Activated CD8-positive, alpha-beta T cell treated with anti-CD3 and anti-CD28 coated beads for 36 hours (primary cell): ENCODE measurements around the gene P2RX4. TPM values are rescaled to one million over a fixed set of nuclear protein-coding genes. Genes with fewer than 3 reads are reported as not detected.
"Not testable (repeated sequence)": the region's sequence is repeated elsewhere in the genome, so short reads cannot be mapped to it uniquely, and the experiment has no call there.

Experiments used
- ATAC-seq: fragments of 200-7000 bp; cut with Tn5 transposase; one replicate; pipeline ENCODE4 v1.10.0; 2021; ENCODE audit warnings: mild to moderate bottlenecking, moderate library complexity
- CTCF ChIA-PET: fragments of 350-600 bp; sonication (Branson Sonifier 250); formaldehyde crosslinking; loops from one replicate; lab custom pipeline; 2021; ENCODE audit warnings: antibody characterized with exemption; lab: Charles Lee
- POLR2A ChIA-PET: fragments of 350-600 bp; sonication (Branson Sonifier 250); formaldehyde crosslinking; loops from one replicate; lab custom pipeline; 2021; ENCODE audit warnings: antibody characterized with exemption; lab: Charles Lee
- DNase-seq: peaks from one replicate; pipeline ENCODE4 v3.0.0-alpha.2; 2020
- H3K27ac Mint-ChIP-seq: one replicate; pipeline ENCODE4 v1.8.0; 2021; ENCODE audit warnings: mild to moderate bottlenecking, mixed read lengths
- H3K27me3 Mint-ChIP-seq: one replicate; pipeline ENCODE4 v1.8.0; 2021; ENCODE audit warnings: mixed read lengths
- H3K36me3 Mint-ChIP-seq: one replicate; pipeline ENCODE4 v1.8.0; 2021; ENCODE audit warnings: low read depth, mixed read lengths
- H3K4me1 Mint-ChIP-seq: one replicate; pipeline ENCODE4 v1.8.0; 2021; ENCODE audit warnings: low read depth, mixed read lengths
- H3K4me3 Mint-ChIP-seq: one replicate; pipeline ENCODE4 v1.8.0; 2021; ENCODE audit warnings: mild to moderate bottlenecking, moderate library complexity, mixed read lengths
- H3K9me3 Mint-ChIP-seq: one replicate; pipeline ENCODE4 v1.8.0; 2021; ENCODE audit warnings: mixed read lengths
- intact Hi-C: fragments of 100-400 bp; cut with micrococcal nuclease; formaldehyde crosslinking; loops from one replicate; pipeline ENCODE4 v1.10.0; 2022
- total RNA-seq, 2 experiments: library from RNA; stranded (reverse); gene quantifications; one replicate each; pipeline ENCODE4 v1.2.3, GENCODE V29; 2021
- TF ChIP-seq, protein P1 (sequence below): fragments of 200-600 bp; IDR thresholded peaks from one replicate; pipeline ENCODE4 v1.8.0; 2022; ENCODE audit warnings: antibody characterized with exemption, mild to moderate bottlenecking

Gene P2RX4
- total RNA-seq, 2 experiments from 2014 or later, result 12.2 to 15.1 TPM

DNA sequence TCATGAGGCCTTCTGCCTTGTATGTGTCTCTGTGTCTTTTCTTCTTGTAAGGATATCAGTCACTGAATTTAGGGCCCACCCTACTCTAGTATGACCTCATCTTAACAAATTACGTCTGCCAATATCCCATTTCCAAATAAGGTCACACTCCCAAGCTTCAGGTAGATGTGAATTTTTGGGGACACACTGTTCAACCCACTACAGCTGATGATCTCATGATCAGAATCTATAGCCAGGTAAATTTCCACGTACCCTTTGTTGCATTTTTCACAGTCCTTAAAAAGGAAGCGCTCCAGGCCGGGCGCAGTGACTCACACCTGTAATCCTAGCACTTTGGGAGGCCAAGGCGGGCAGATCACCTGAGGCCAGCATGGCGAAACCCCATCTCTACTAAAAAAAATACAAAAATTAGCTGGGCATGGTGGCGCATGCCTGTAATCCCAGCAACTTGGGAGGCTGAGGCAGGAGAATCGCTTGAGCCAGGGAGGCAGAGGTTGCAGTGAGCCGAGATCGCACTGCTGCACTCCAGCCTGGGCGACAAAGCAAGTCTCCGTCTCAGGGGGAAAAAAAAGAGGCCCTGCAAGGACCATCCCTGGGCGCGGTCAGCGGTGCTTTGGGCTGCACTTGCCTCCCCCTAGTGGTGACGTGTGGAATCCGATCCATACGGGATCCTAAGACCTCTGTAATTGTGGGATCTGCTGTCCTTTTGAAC, 20.1 kb downstream of the P2RX4 start:
- Mint-ChIP-seq H3K36me3 (peaks cover 19% of the 10 kb centered on the region), H3K4me1 (peaks cover 24% of the 10 kb centered on the region)
- peak; percentile 80 for DNase-seq
- ATAC-seq, result peak; percentile 85
- H3K4me3 Mint-ChIP-seq, H3K27ac Mint-ChIP-seq, H3K9me3 Mint-ChIP-seq, H3K27me3 Mint-ChIP-seq, intact Hi-C loops: not testable (repeated sequence)
- POLR2A ChIA-PET, result interaction anchor here (0.8 to 1.5 kb wide), 2 partner anchors 9 to 104 kb away, joined by 3 to 5 read pairs; no protein-coding TSS in a partner anchor
- CTCF ChIA-PET, result interaction anchor here (0.6 to 2.8 kb wide), 14 partner anchors 10 to 235 kb away, joined by 3 to 44 read pairs (median 4); no protein-coding TSS in a partner anchor
- TF ChIP-seq, protein P1, sequence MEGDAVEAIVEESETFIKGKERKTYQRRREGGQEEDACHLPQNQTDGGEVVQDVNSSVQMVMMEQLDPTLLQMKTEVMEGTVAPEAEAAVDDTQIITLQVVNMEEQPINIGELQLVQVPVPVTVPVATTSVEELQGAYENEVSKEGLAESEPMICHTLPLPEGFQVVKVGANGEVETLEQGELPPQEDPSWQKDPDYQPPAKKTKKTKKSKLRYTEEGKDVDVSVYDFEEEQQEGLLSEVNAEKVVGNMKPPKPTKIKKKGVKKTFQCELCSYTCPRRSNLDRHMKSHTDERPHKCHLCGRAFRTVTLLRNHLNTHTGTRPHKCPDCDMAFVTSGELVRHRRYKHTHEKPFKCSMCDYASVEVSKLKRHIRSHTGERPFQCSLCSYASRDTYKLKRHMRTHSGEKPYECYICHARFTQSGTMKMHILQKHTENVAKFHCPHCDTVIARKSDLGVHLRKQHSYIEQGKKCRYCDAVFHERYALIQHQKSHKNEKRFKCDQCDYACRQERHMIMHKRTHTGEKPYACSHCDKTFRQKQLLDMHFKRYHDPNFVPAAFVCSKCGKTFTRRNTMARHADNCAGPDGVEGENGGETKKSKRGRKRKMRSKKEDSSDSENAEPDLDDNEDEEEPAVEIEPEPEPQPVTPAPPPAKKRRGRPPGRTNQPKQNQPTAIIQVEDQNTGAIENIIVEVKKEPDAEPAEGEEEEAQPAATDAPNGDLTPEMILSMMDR, result peak; percentile 94

DNA sequence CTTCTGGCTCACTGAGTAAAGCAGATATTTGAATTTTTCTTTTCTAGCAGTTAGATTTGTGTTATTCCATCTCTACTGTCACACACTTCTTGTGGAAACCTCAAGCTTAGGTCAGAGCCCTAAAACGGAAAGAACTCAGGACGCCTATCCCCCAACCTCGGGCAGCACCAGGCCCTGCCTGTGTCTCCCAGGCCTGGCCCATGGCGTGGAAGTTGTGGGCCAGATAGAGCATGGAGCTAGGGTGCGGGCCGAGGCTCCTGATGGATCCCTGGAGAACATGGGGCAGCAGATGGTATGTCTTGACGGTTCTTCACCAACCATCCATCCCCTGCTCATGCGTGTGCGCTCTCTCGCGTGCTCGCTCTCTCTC, 20.6 kb downstream of the P2RX4 start:
- Mint-ChIP-seq H3K27ac (no peak overlapping the region), H3K27me3 (no peaks in the 10 kb centered on the region), H3K9me3 (no peaks in the 10 kb centered on the region), H3K4me3 (no peak overlapping the region), H3K36me3 (peaks cover 21% of the 10 kb centered on the region), H3K4me1 (peaks cover 24% of the 10 kb centered on the region)
- POLR2A ChIA-PET, result interaction anchor here (0.8 to 1.5 kb wide), 2 partner anchors 8 to 104 kb away, joined by 3 to 5 read pairs; no protein-coding TSS in a partner anchor
- CTCF ChIA-PET, result interaction anchor here (0.6 to 2.8 kb wide), 13 partner anchors 10 to 234 kb away, joined by 3 to 44 read pairs (median 4); no protein-coding TSS in a partner anchor
- TF ChIP-seq, protein P1, result peak; percentile 62
- ATAC-seq (no peak), DNase-seq (no peak)
- intact Hi-C loops, result no loop called here

DNA sequence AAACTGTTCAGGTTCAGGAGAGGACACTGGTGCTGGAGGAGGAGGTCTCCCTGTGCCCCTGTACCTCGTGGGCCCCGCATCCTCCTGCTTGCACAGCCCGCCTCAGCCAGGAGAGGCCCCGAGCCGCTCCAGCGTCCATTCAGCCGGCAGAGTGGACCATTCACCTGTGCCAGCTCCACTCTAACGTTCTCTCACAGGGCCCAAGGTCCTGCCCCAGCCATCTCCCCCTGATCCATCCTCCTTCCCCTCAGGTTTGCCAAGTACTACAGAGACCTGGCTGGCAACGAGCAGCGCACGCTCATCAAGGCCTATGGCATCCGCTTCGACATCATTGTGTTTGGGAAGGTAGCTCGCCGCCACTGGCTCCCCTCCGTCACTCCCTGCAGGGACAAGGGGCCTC, 22.2 kb downstream of the P2RX4 start:
- H3K4me1 Mint-ChIP-seq, result peaks cover 11% of the 10 kb centered on the region
- POLR2A ChIA-PET, result interaction anchor here (0.7 kb wide), 1 partner anchor 21 kb away, joined by 3 read pairs; no protein-coding TSS in a partner anchor
- DNase-seq (no peak), ATAC-seq (no peak)
- peaks cover 20% of the 10 kb centered on the region for H3K36me3 Mint-ChIP-seq
- H3K27me3 Mint-ChIP-seq, result no peaks in the 10 kb centered on the region
- no peak overlapping the region for H3K4me3 Mint-ChIP-seq
- no peaks in the 10 kb centered on the region for H3K9me3 Mint-ChIP-seq
- CTCF ChIA-PET, result interaction anchor here (2.8 kb wide), 1 partner anchor 8 kb away, joined by 44 read pairs; no protein-coding TSS in a partner anchor
- TF ChIP-seq, protein P1, result no peak
- H3K27ac Mint-ChIP-seq, result no peak overlapping the region
- intact Hi-C loops, result no loop called here

DNA sequence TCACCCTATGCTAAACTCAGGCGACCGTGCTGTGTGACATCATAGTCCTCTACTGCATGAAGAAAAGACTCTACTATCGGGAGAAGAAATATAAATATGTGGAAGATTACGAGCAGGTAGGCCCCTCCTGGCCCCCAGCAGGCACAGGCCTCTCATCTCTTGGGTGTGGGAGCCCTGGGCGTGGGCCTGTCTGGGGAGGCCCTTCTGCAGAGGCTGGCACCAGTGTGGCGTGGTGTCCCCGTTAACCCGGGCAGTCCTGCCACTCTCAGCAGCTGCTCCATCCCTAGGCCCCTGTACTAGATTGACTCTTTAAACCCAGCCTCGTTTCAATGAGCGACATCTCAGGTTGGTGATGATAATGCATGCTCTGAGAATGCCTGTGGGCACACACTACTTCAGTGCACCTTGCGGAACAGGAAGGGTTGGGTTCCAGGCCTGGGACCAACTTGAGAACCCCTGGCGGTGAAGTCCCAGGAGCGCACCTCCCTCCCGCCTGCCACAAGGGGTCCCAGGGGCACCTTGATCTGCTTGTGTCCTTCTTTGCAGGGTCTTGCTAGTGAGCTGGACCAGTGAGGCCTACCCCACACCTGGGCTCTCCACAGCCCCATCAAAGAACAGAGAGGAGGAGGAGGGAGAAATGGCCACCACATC, 23.2 kb downstream of the P2RX4 start:
- no peaks in the 10 kb centered on the region for H3K9me3 Mint-ChIP-seq
- ATAC-seq (no peak), DNase-seq (no peak)
- H3K4me3 Mint-ChIP-seq, result no peak overlapping the region
- POLR2A ChIA-PET, result no interaction called here
- H3K27ac Mint-ChIP-seq, result no peak overlapping the region
- peaks cover 10% of the 10 kb centered on the region for H3K4me1 Mint-ChIP-seq
- CTCF ChIA-PET, result interaction anchor here (3.0 kb wide), 1 partner anchor 8 kb away, joined by 12 read pairs; no protein-coding TSS in a partner anchor
- intact Hi-C loops, result no loop called here
- H3K36me3 Mint-ChIP-seq, result peaks cover 23% of the 10 kb centered on the region
- no peaks in the 10 kb centered on the region for H3K27me3 Mint-ChIP-seq
- TF ChIP-seq, protein P1, result no peak
